ENCODE data around the gene AUNIP.

- TF ChIP-seq CTCF (IDR thresholded peaks at IDR 0.05) = no peak
- no peak for TF ChIP-seq POLR2A (IDR thresholded peaks at IDR 0.05)
These were observed 22.0 kb upstream of the AUNIP start for GRCh38 chr1:25881266-25881665.
